Ovary (tissue), 9 donors: ENCODE data around the gene ROR2. TPM values are rescaled to one million over a fixed set of nuclear protein-coding genes. Genes with fewer than 3 reads are reported as not detected.
"Not testable (repeated sequence)": the region's sequence is repeated elsewhere in the genome, so short reads cannot be mapped to it uniquely, and the experiment has no call there.

Experiments used
- DNase-seq, 5 donors: peaks; one replicate each; pipeline ENCODE4 v3.0.0-alpha.2; 2019 to 2020
- H3K27ac ChIP-seq, 2 donors: fragments of 200-600 bp; one replicate each; pipeline versions ENCODE4 v1.5.1 to v1.8.0; 2019 to 2022
- H3K27me3 ChIP-seq: fragments of 200-600 bp; one replicate; pipeline ENCODE4 v1.8.0; 2022
- H3K36me3 ChIP-seq: fragments of 200-600 bp; sonication (generic); one replicate; pipeline ENCODE4 v1.5.1; 2019
- H3K4me1 ChIP-seq: one replicate; pipeline ENCODE4 v1.8.1; 2013; ENCODE audit warnings: mild to moderate bottlenecking, moderate library complexity; ENCODE audit not compliant: insufficient read depth
- H3K4me3 ChIP-seq: fragments of 200-600 bp; sonication (generic); one replicate; pipeline ENCODE4 v1.5.1; 2017
- H3K9me3 ChIP-seq, 2 donors: fragments of 200-600 bp in 1 of 2; sonication (generic) in 1 of 2; one replicate each; pipeline versions ENCODE4 v1.5.1 to v1.8.1; 2013 to 2019; ENCODE audit warnings: mild to moderate bottlenecking in 1 of 2, moderate library complexity in 1 of 2
- EP300 ChIP-seq: sonication (generic); formaldehyde crosslinking; IDR thresholded peaks from one replicate; pipeline ENCODE4 v1.6.1; 2017; ENCODE audit warnings: antibody characterized with exemption
- POLR2A ChIP-seq: fragments of 450-650 bp; IDR thresholded peaks from one replicate; pipeline ENCODE4 v1.6.1; 2017; ENCODE audit warnings: antibody characterized with exemption, mild to moderate bottlenecking, moderate library complexity
- WGBS, 3 donors: extraction: QIAGEN DNeasy Blood & Tissue Kit in 1 of 3; methylation state at CpG; one replicate each; pipeline versions ENCODE4 v1.1.5 to v1.1.7; 2013 to 2017; 5-methylcytosine and 5-hydroxymethylcytosine counted together
- intact Hi-C, 4 donors: fragments of 100-400 bp; cut with DNase I; formaldehyde crosslinking; loops; one replicate each; pipeline versions ENCODE4 v1.11.0 to v1.15.1; 2022 to 2023
- polyA plus RNA-seq, 2 donors: library from polyadenylated mRNA; stranded (reverse); fragments of 200-250 nt in 1 of 2; fragments of 350-450 nt in 1 of 2; fragmentation: Illumina TruSeq in 1 of 2; extraction: RNeasy Lipid Tissue Mini Kit (QIAGEN cat#74804) in 1 of 2; gene quantifications; one replicate each; pipeline ENCODE4 v1.2.3, GENCODE V29; 2013 to 2014
- total RNA-seq, 7 donors: library from RNA; depleted of rRNA in 2 of 7; stranded (reverse); fragments of >200 nt in 2 of 7; fragmentation: NEBNext Ultra II Directional in 3 of 7; extraction: Animal tissue kit (Norgen Biotek cat#: 25700) in 3 of 7; gene quantifications; one replicate each; pipeline versions ENCODE4 v1.1.0 to v1.2.4, GENCODE V29; 2016 to 2023
- TF ChIP-seq, protein P1 (sequence below), 3 donors: fragments of 450-650 bp in 2 of 3; fragments of 200-600 bp in 1 of 3; IDR thresholded peaks; one replicate each; pipeline versions ENCODE4 v1.5.1 to v1.8.0; 2016 to 2022; ENCODE audit warnings: antibody characterized with exemption in 3 of 3, mild to moderate bottlenecking in 1 of 3
- donor health status: DM: no; HTN: no; CAD: no; lungs with moderate emphysema.
- donor health status: DM: no; HTN: no; CAD: no.
- donor health status: Bipolar disorder and iron deficiency.
- donor health status: DM: yes; HTN: yes; CAD: no.
- donor health status: DM: no; HTN: no; CAD: no.
- donor health status: DM: yes; HTN: yes; CAD: no.

ROR2 gene
- total and polyA plus RNA-seq, 9 donors, result 11.4 to 35.5 (median 27.7) TPM

DNA sequence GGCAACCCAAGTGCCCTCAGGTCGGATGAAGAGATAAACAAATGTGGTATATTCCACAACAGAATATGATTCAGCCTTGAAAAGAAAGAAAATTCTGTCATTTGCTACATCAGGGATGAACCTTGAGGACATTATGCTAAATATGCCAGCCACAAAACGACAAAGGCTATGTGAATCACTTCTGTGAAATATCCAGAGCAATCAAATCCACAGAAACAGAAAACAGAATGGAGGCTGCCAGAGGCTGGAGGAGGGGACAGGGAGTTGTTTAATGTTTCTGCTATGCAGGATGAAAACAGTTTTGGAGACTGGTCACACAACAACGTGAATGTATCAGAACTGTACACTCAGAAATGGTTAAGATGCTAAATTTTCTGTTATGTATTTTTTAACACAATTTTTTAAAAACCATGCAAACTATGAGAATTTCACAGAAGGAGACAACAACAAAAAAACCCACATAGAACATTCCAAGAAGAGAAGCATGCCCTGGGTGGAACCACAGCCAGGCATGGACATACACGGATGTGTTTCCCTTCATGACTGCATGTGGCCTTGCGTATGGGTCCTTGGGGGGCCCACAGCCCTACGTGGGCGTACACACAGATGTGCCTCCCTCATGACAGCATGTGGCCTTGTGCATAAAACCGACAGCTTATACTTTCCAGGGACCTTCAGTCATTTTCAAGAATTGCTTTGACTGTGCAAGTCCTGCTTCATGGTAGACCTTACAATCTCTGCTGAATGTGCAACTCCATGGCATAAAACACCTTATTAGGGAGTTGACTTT is 146.7 kb downstream of the ROR2 start:
- TF ChIP-seq, protein P1, sequence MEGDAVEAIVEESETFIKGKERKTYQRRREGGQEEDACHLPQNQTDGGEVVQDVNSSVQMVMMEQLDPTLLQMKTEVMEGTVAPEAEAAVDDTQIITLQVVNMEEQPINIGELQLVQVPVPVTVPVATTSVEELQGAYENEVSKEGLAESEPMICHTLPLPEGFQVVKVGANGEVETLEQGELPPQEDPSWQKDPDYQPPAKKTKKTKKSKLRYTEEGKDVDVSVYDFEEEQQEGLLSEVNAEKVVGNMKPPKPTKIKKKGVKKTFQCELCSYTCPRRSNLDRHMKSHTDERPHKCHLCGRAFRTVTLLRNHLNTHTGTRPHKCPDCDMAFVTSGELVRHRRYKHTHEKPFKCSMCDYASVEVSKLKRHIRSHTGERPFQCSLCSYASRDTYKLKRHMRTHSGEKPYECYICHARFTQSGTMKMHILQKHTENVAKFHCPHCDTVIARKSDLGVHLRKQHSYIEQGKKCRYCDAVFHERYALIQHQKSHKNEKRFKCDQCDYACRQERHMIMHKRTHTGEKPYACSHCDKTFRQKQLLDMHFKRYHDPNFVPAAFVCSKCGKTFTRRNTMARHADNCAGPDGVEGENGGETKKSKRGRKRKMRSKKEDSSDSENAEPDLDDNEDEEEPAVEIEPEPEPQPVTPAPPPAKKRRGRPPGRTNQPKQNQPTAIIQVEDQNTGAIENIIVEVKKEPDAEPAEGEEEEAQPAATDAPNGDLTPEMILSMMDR (IDR thresholded peaks at IDR 0.05), result no peak
- TF ChIP-seq POLR2A (no peak), EP300 (no peak)
- no peaks in the 10 kb centered on the region for H3K9me3 ChIP-seq
- H3K27me3 ChIP-seq, result no peaks in the 10 kb centered on the region
- DNase-seq, result no peak
- no peaks in the 10 kb centered on the region for H3K36me3 ChIP-seq
- intact Hi-C loops, result no loop called here
- peaks cover 30% of the 10 kb centered on the region for H3K4me1 ChIP-seq
- H3K27ac ChIP-seq, result no peak overlapping the region
- 16 to 37% (median 28%) methylated on average over 8 of the region's 8 CpGs for WGBS, 3 donors
- no peak overlapping the region for H3K4me3 ChIP-seq

DNA sequence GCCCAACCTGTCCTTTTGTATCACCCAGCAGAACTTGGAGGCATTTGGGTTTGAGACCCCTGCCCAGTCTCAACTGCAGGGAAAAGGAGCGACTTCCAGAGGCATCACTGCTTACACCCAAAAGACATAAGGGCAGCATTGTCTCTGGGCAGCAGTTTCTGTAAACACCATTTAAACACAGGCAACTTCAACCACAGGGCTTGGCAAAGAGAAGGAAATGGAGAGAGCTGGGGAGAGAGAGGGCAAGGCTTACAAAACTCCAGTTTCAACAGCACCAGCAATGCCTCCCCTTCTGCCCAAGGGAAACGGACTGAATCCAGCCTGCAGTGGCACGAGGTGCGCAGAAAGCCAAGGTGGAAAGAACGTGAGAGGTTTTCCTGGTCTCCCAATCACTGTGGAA is 147.6 kb downstream of the ROR2 start:
- intact Hi-C loops, result no loop called here
- no peak overlapping the region for H3K27ac ChIP-seq
- no peaks in the 10 kb centered on the region for H3K36me3 ChIP-seq
- TF ChIP-seq EP300 (no peak), POLR2A (no peak)
- TF ChIP-seq, protein P1 (IDR thresholded peaks at IDR 0.05), result no peak
- H3K4me3 ChIP-seq, result no peak overlapping the region
- DNase-seq, result no peak
- 86 to 89% (median 86%) methylated on average over 5 of the region's 5 CpGs for WGBS, 3 donors
- H3K27me3 ChIP-seq, result no peaks in the 10 kb centered on the region
- peaks cover 30% of the 10 kb centered on the region for H3K4me1 ChIP-seq
- no peaks in the 10 kb centered on the region for H3K9me3 ChIP-seq

DNA sequence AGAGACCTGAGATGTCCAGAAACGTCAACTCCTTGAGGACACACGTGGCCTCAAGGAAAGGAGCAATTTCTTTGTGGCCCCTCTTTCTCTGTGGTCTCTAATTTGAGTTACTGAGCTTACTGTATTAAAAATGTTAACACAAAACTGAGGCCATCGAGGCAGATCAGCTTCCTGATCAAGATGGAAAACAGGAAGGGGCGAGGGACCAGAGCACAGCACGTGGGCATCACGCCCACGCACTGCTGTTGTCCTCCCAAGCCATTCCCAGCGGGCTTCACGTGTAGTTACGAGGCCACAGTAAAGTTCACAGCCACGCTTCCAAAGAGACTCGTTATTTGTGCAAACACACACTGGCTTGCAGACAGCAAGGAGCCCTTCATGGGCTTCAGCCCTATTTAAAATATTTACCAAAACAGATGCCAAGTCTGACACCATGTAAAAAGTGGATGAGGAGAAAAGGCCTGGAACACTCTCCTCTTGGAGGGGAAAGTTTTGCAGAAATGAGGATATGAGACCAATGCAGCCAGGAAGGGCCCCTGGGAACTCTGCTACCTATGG is 149.5 kb downstream of the ROR2 start:
- no peak overlapping the region for H3K4me3 ChIP-seq
- no peak for TF ChIP-seq EP300
- no peak for TF ChIP-seq POLR2A
- TF ChIP-seq, protein P1 (IDR thresholded peaks at IDR 0.05), result no peak
- no peak for DNase-seq
- 52 to 77% (median 77%) methylated on average over 12 of the region's 12 CpGs for WGBS, 3 donors
- no peaks in the 10 kb centered on the region for H3K36me3 ChIP-seq
- no peak overlapping the region for H3K27ac ChIP-seq
- H3K4me1 ChIP-seq, result peaks cover 33% of the 10 kb centered on the region
- H3K9me3 ChIP-seq, result no peaks in the 10 kb centered on the region
- H3K27me3 ChIP-seq, result no peaks in the 10 kb centered on the region
- intact Hi-C loops, result no loop called here

DNA sequence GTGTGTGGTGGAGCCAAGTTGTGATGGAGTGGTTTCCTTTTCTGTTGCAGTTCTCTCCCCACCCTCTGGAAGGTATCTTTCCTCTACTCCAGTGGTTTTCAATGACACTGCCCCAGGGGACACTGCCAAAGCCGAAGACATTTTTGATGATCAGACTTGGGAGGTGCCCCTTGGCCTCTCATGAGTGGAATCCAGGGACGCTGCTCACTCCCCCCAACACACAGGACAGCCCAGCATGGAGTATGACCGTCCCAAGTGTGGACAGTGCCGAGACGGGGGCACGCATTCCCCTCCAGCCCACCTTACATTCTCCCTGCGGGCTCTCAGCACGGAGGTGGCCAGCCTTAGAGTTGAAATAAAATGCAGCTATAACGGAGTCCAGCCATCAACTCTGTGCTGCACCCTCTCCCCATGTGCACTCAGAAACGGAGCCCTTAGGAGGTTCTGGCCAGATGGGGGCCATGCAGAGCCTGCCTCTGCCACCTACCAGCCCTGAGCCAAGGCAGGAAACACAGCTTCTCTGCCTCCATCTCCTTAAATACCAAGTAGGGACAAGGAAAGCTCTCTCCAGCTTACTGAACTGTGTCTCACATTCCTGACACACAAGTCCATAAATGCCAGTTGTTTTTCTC is 150.8 kb downstream of the ROR2 start:
- no peaks in the 10 kb centered on the region for H3K9me3 ChIP-seq
- TF ChIP-seq EP300 (no peak), POLR2A (no peak)
- TF ChIP-seq, protein P1 (IDR thresholded peaks at IDR 0.05), result no peak
- WGBS, 3 donors, result 90 to 93% (median 92%) methylated on average over 10 of the region's 10 CpGs
- no peaks in the 10 kb centered on the region for H3K27me3 ChIP-seq
- H3K4me3 ChIP-seq, result no peak overlapping the region
- H3K36me3 ChIP-seq, result no peaks in the 10 kb centered on the region
- H3K27ac ChIP-seq, result no peak overlapping the region
- DNase-seq, result no peak
- intact Hi-C loops, result no loop called here
- peaks cover 31% of the 10 kb centered on the region for H3K4me1 ChIP-seq

DNA sequence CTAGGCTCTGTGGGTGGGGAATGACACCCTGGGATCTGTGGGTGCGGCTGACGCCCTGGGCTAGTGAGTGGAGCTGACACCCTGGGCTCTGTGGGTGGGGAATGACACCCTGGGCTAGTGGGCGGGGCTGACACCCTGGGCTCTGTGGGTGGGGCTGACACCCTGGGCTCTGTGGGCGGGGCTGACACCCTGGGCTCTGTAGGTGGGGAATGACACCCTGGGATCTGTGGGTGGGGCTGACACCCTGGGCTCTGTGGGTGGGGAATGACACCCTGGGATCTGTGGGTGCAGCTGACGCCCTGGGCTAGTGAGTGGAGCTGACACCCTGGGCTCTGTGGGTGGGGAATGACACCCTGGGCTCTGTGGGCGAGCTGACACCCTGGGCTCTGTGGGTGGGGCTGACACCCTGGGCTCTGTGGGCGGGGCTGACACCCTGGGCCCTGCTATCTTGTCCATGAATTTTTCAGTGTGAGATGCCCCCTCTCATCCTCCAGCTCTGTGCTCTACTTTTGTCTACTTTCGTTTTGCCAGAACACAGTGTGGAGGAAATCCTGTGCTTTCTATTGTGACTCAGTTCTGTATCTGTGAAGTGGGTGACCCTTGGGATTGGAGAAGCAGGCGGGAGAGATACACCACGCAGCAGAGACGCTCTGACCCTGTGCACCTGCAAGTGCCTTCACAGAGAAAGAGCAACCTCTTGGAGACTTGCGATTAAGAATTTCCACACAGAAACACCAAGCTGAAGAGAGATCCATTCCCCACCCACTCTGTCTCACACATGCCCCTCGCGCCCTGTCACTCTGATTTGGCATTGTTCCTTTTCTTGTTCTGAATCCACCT is 151.5 kb downstream of the ROR2 start:
- H3K4me3 ChIP-seq, H3K36me3 ChIP-seq, H3K9me3 ChIP-seq, H3K27ac ChIP-seq, intact Hi-C loops, H3K27me3 ChIP-seq, DNase-seq: not testable (repeated sequence)
- 82 to 89% (median 86%) methylated on average over 11 to 14 of the region's 14 CpGs for WGBS, 3 donors
- H3K4me1 ChIP-seq, result peaks cover 24% of the 10 kb centered on the region

DNA sequence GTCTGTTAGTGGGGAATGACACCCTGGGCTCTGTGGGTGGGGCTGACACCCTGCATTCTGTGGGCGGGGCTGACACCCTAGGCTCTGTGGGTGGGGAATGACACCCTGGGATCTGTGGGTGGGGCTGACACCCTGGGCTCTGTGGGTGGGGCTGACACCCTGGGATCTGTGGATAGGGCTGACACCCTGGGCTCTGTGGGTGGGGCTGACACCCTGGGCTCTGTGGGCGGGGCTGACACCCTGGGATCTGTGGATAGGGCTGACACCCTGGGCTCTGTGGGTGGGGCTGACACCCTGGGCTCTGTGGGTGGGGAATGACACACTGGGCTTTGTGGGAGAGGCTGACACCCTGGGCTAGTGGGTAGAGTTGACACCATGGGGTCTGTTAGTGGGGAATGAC is 152.5 kb downstream of the ROR2 start:
- intact Hi-C loops, H3K36me3 ChIP-seq, H3K4me3 ChIP-seq, DNase-seq, H3K27ac ChIP-seq, H3K27me3 ChIP-seq, H3K9me3 ChIP-seq: not testable (repeated sequence)
- H3K4me1 ChIP-seq, result peaks cover 19% of the 10 kb centered on the region
- WGBS, 3 donors, result 100% methylated on average over 1 of the region's 2 CpGs; no CpG with 5 or more reads in 2 of the 3 donors

GRCh38 chr9:91796516-91796915 is 153.5 kb downstream of the ROR2 start:
- H3K4me1 ChIP-seq, result peaks cover 18% of the 10 kb centered on the region
- H3K9me3 ChIP-seq, H3K27ac ChIP-seq, H3K36me3 ChIP-seq, intact Hi-C loops, DNase-seq, H3K4me3 ChIP-seq, H3K27me3 ChIP-seq: not testable (repeated sequence)
- 95 to 97% (median 97%) methylated on average over 3 to 4 of the region's 4 CpGs for WGBS, 3 donors
